Activated T-cell treated with anti-CD3 and anti-CD28 coated beads for 48 hours (primary cell): Measurements from ENCODE around the gene MGME1.

Experiments
- DNase-seq: peaks from one replicate; pipeline ENCODE4 v3.0.0-alpha.2; 2020; ENCODE audit warnings: low read depth

Gene MGME1

GRCh38 chr20:17940224-17940971, 28.4 kb upstream of the MGME1 start:
- no peak for DNase-seq

DNA sequence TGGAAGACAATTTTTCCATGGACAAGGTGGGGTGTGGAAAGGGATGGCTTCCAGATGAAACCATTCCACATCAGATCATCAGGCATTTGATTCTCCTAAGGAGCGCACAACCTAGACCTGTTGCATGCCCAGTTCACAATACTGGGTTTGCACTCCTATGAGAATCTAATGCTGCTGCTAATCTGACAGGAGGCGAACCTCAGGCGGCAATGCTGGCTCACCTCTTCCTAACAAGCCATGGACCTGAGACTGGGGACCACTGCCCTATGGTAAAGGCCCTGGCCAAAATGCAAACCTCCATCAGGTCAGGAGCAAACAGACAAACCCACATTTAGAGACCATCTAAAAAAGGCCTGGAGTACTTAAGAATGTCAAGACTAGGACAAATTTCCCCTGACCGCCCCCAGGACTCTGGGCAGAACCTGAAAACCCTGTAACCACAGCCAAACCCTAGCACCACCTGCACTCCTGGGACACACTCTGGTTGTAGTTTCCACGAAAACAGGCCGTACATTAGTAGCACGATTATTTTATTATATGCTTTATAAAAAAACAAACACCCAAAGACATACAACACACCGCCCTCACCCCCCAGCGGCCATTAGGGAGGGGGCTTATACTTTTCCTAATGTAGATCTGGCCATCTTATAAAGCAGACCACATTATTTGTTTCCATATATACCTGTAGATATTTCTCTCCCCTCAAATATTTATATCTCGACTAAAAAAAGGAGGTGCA, 27.6 kb upstream of the MGME1 start:
- DNase-seq: no peak

DNA sequence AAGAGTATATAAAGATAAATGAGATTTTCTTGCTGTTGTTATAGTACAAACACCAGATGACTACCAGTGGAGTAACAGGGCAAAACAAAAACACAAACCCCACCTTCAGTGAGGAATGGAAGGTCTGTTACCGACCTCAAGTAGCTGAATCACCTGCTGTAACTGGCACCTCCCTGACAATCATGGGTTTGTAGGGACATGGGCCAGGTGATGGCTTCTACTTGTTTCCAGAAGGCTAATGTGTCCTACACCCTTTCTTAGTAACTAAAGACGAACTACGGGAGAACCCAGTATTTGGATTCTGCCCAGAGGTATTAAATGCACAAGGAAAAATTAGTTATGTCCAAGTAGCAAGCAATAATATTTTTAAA, 27.0 kb upstream of the MGME1 start:
- no peak for DNase-seq

DNA sequence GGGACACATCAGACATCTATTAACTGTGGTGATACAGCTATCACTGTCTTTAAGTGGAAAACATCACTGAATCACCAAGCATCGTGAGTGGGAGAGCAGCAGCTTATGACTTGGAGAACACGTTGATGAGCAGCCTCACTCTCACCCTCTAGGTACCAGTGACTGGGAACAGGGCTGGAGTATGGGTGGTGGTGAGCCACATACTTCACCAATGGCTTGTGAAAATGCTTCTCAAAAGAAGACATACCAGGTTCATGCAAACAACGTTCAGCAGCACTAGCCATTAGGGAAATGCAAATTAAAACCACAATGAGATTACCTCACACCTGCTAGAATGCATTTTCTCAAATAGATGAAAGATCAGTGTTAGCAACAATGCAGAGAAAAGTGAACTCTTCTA, 25.5 kb upstream of the MGME1 start:
- DNase-seq: no peak

GRCh38 chr20:17944854-17945474, 23.9 kb upstream of the MGME1 start:
- DNase-seq: no peak

GRCh38 chr20:17946040-17946439, 22.8 kb upstream of the MGME1 start:
- DNase-seq: no peak

DNA sequence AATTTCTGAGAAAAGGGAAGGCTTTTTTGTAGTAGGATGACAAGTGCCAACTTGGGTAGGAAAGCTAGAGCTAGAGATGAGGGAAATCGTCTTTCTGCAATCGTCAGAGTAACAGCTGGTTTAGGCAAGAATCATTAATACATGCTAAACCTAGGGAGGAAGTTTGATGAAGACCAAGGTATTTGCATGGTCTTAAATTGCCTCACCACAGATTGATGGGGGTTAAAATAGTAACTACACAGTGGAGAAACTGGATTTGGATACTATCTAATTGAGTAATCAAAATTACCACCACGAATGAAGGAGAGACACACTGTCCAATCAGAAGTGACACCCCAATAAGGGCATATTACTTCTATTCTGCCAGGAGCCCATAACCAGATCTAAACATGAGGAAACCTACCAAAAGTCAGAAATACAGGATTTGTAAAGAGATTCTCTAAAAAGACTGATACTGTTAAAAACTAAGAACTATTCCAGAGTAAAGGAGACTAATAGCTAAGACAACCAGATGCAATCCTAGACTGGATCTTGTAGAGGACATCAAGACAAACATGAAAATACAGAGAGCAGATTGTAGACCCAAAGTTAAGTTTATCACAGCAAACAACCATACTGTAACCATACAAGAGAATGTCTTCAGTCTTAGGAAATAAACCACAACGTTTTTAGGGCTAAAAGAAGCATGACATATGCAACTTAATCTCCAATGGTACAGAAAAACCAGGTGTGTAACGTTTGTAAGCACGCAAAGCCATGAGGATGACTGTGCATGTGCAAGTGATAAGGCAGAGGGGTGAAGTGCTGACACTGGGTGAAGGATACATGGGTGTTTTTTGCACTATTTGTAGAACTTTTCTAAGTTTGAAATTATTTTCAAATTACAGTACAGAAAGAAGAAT, 22.0 kb upstream of the MGME1 start:
- DNase-seq: no peak

DNA sequence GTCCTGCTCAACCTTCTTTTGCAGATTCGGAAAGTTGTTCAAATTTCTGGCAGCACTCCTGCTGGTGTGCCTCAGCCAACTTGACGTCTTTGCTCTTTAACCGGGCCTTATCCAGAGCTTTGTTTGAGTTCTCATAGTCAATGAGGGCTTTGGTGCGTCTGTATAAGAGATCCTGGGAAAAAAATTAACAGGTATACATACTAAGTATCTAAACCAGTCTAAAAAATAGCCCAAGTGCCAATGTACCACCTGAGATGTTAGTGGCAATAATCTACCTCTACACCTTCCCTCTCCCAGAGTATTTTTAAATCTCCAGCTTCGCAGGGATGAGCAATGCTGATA, 21.4 kb upstream of the MGME1 start:
- no peak for DNase-seq

DNA sequence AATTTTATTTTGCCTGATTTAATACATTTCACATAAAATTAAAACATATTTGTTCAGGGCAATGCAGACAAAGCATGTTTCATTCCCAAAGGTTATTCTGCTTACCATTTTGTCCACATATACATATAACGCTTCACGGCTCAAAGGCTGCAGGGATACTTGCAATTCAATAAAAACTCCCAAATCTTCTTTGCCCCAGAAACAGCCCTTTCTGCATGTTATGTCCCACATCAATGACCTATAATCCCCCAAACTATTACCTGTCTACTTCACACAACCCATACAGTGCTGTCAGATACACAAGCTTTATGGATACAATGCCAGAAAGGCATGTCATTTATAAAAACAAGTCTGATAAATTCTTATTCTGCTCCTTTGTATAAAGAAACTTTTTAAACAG, 20.4 kb upstream of the MGME1 start:
- no peak for DNase-seq

- DNase-seq: no peak
Measured at GRCh38 chr20:17949899-17950298, 18.9 kb upstream of the MGME1 start.

- DNase-seq: no peak
Measured at GRCh38 chr20:17950670-17951069, 18.1 kb upstream of the MGME1 start.

DNA sequence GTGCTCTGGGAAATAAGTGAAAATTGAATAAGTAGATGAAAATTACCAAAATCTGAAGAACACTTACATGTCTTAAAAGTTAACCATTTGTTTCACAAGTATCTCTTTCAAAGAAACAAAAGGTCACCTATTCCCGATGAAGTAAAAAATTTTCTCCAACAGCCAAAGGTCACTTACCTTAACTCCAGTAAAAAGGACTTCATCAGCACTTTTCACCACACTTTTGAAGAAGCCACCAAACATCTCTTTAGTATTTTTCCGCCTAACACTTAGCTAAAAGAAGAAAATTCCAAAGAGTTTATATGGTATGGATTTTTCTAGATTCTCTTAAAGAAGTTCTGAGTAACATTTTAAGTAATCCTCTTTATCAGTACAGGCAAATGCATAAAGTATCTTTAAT, 17.5 kb upstream of the MGME1 start:
- no peak for DNase-seq

GRCh38 chr20:17952692-17953684, 15.8 kb upstream of the MGME1 start:
- no peak for DNase-seq

GRCh38 chr20:17953935-17954334, 14.9 kb upstream of the MGME1 start:
- no peak for DNase-seq

DNA sequence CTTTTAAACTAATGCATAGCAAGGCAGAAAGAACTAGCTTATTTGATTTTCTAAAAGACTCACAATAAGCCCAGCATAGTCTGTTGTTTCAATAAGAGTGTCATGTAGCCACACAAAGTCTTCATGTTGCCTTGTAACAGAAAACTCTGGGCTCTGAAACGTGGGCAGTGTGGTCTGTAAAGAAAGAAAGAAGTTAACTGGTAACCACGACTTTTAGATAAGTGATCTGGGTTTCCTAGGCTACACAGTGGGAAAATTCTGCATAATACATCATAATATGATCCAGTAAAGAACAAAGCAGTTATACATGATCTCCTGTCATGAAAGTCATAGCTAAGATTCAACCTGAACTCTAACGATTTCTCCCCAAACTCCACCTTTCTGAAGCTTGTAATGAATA, 13.5 kb upstream of the MGME1 start:
- DNase-seq: no peak

- no peak for DNase-seq
Measured at GRCh38 chr20:17956099-17956685, 12.6 kb upstream of the MGME1 start.

- DNase-seq: no peak
Measured at GRCh38 chr20:17957505-17958363, 11.1 kb upstream of the MGME1 start.

GRCh38 chr20:17958373-17959256, 10.2 kb upstream of the MGME1 start:
- no peak for DNase-seq

DNA sequence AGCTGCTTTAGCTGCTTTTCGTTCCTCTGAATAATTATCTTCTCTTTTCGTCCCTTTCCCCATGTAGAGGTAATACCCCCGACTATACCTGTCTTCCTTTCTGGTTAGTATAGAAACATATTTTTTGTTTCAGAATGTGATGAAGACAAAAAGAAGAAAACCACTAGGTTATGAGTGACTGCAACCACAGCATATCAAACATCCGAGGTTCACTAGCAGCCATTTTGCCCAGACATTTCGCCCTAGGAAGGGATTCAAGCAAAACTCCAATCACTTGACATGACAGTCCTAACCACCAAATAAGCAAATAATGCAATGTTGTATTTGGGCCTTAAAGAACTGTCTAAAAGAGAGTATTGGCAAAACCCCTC, 9.6 kb upstream of the MGME1 start:
- DNase-seq: no peak
